Ureter (tissue), 1 donor: ENCODE data around the gene PSMD9. TPM values are rescaled to one million over a fixed set of nuclear protein-coding genes. Genes with fewer than 3 reads are reported as not detected.

Experiments used
- DNase-seq: peaks from one replicate; pipeline ENCODE4 v3.0.0-alpha.2; 2020; ENCODE audit warnings: low spot score
- total RNA-seq: library from RNA; stranded (reverse); gene quantifications from one replicate; pipeline ENCODE4 v1.2.4, GENCODE V29; 2023
- donor health status: DM: yes; HTN: yes; CAD: no.

The PSMD9 gene
- total RNA-seq, 1 donor from 2014 or later = 43.3 TPM

GRCh38 chr12:121955258-121956237 lies 67.0 kb downstream of the PSMD9 start:
- DNase-seq = no peak

- DNase-seq = no peak
Observed at GRCh38 chr12:121957861-121958515, 69.4 kb downstream of the PSMD9 start.

- DNase-seq = no peak
Observed at GRCh38 chr12:121958541-121959240, 70.1 kb downstream of the PSMD9 start.

GRCh38 chr12:121960541-121960940 lies 72.0 kb downstream of the PSMD9 start:
- DNase-seq = no peak

GRCh38 chr12:121961195-121961879 lies 72.7 kb downstream of the PSMD9 start:
- no peak for DNase-seq

- no peak for DNase-seq
Observed at GRCh38 chr12:121963341-121964018, 74.9 kb downstream of the PSMD9 start.

- no peak for DNase-seq
Observed at GRCh38 chr12:121964813-121965643, 76.4 kb downstream of the PSMD9 start.

GRCh38 chr12:121966959-121967358 lies 78.4 kb downstream of the PSMD9 start:
- no peak for DNase-seq

Other genes starting within 250 kb of the PSMD9 start
- gene MORN3, start 219.1 kb upstream of the PSMD9 start, total RNA-seq = 1.8 TPM
- 16.7 TPM for gene TMEM120B, start 176.0 kb upstream of the PSMD9 start, total RNA-seq
- gene RHOF, start 95.1 kb upstream of the PSMD9 start, total RNA-seq = 20.5 TPM
- 39.8 TPM for gene SETD1B, start 84.8 kb upstream of the PSMD9 start, total RNA-seq
- gene HPD, start 29.9 kb upstream of the PSMD9 start, total RNA-seq = 3.1 TPM
- 3.9 TPM for gene CFAP251, start 29.8 kb downstream of the PSMD9 start, total RNA-seq
- gene BCL7A, start 133.1 kb downstream of the PSMD9 start, total RNA-seq = 14.8 TPM
- 72.2 TPM for gene MLXIP, start 190.0 kb downstream of the PSMD9 start, total RNA-seq